Stomach smooth muscle (tissue), 2 donors: ENCODE results near the gene FBXW8.

Source experiments
- H3K27ac ChIP-seq: one replicate; pipeline ENCODE4 v1.7.0; 2013; ENCODE audit warnings: mild to moderate bottlenecking, low read length, inconsistent platforms
- H3K27me3 ChIP-seq, 2 donors: one replicate each; pipeline ENCODE4 v1.7.0; 2013; ENCODE audit warnings: low read length in 2 of 2; ENCODE audit not compliant: insufficient read depth in 2 of 2, control insufficient read depth in 1 of 2
- H3K36me3 ChIP-seq, 2 donors: one replicate each; pipeline ENCODE4 v1.7.0; 2013; ENCODE audit warnings: low read length in 2 of 2; ENCODE audit not compliant: control insufficient read depth in 2 of 2, insufficient read depth in 2 of 2
- H3K4me1 ChIP-seq: one replicate; pipeline ENCODE4 v1.7.0; 2013; ENCODE audit warnings: low read length; ENCODE audit not compliant: control insufficient read depth, insufficient read depth
- H3K4me3 ChIP-seq, 2 donors: one replicate each; pipeline ENCODE4 v1.7.0; 2013; ENCODE audit warnings: low read length in 2 of 2
- H3K9ac ChIP-seq, 2 donors: one replicate each; pipeline ENCODE4 v1.7.0; 2013; ENCODE audit warnings: low read length in 2 of 2, mild to moderate bottlenecking in 1 of 2
- H3K9me3 ChIP-seq, 2 donors: one replicate each; pipeline ENCODE4 v1.7.0; 2013; ENCODE audit warnings: low read length in 2 of 2; ENCODE audit not compliant: control insufficient read depth in 2 of 2
- donor health status: healthy.
- donor health status: Pancreatic carcinoma.

Gene FBXW8

GRCh38 chr12:117025481-117026151, 114.9 kb downstream of the FBXW8 start:
- no peaks in the 10 kb centered on the region for H3K27me3 ChIP-seq
- H3K4me1 ChIP-seq: peaks cover 11% of the 10 kb centered on the region
- no peak overlapping the region for H3K9ac ChIP-seq
- peaks cover 23 to 43% of the 10 kb centered on the region in 2 donors for H3K36me3 ChIP-seq
- no peak overlapping the region for H3K4me3 ChIP-seq
- H3K9me3 ChIP-seq: no peaks in the 10 kb centered on the region
- H3K27ac ChIP-seq: no peak overlapping the region

- H3K4me3 ChIP-seq: no peak overlapping the region
- H3K27me3 ChIP-seq: no peaks in the 10 kb centered on the region
- H3K36me3 ChIP-seq: peaks cover 23 to 40% of the 10 kb centered on the region in 2 donors
- no peaks in the 10 kb centered on the region for H3K9me3 ChIP-seq
- H3K27ac ChIP-seq: no peak overlapping the region
- H3K4me1 ChIP-seq: peaks cover 13% of the 10 kb centered on the region
- H3K9ac ChIP-seq: no peak overlapping the region
Measured at GRCh38 chr12:117026343-117026742, 115.6 kb downstream of the FBXW8 start.

- H3K27me3 ChIP-seq: no peaks in the 10 kb centered on the region
- H3K9ac ChIP-seq: no peak overlapping the region
- H3K36me3 ChIP-seq: peaks cover 23 to 40% of the 10 kb centered on the region in 2 donors
- peaks cover 13% of the 10 kb centered on the region for H3K4me1 ChIP-seq
- no peak overlapping the region for H3K27ac ChIP-seq
- no peak overlapping the region for H3K4me3 ChIP-seq
- no peaks in the 10 kb centered on the region for H3K9me3 ChIP-seq
Measured at GRCh38 chr12:117026921-117027250, 116.1 kb downstream of the FBXW8 start.

GRCh38 chr12:117027251-117028086, 116.7 kb downstream of the FBXW8 start:
- no peaks in the 10 kb centered on the region for H3K27me3 ChIP-seq
- peaks cover 14% of the 10 kb centered on the region for H3K4me1 ChIP-seq
- H3K9me3 ChIP-seq: no peaks in the 10 kb centered on the region
- H3K4me3 ChIP-seq: no peak overlapping the region
- H3K36me3 ChIP-seq: peaks cover 23 to 40% of the 10 kb centered on the region in 2 donors
- no peak overlapping the region for H3K27ac ChIP-seq
- no peak overlapping the region for H3K9ac ChIP-seq

GRCh38 chr12:117028254-117028653, 117.5 kb downstream of the FBXW8 start:
- Histone ChIP-seq H3K9ac (no peak overlapping the region), H3K27me3 (peaks cover 0 to 5% of the 10 kb centered on the region in 2 donors), H3K36me3 (peaks cover 20 to 40% of the 10 kb centered on the region in 2 donors), H3K4me3 (no peak overlapping the region), H3K27ac (no peak overlapping the region), H3K4me1 (peaks cover 22% of the 10 kb centered on the region), H3K9me3 (no peaks in the 10 kb centered on the region)

GRCh38 chr12:117030187-117030900, 119.6 kb downstream of the FBXW8 start:
- Histone ChIP-seq H3K27ac (no peak overlapping the region), H3K4me3 (no peak overlapping the region), H3K9me3 (no peaks in the 10 kb centered on the region), H3K4me1 (peaks cover 25% of the 10 kb centered on the region), H3K36me3 (peaks cover 10 to 27% of the 10 kb centered on the region in 2 donors), H3K9ac (no peak overlapping the region), H3K27me3 (peaks cover 8 to 24% of the 10 kb centered on the region in 2 donors)

GRCh38 chr12:117031843-117032592, 121.3 kb downstream of the FBXW8 start:
- peaks cover 20% of the 10 kb centered on the region for H3K4me1 ChIP-seq
- H3K36me3 ChIP-seq: peaks cover 10 to 20% of the 10 kb centered on the region in 2 donors
- H3K9ac ChIP-seq: no peak overlapping the region

GRCh38 chr12:117032593-117033381, 122.0 kb downstream of the FBXW8 start:
- Histone ChIP-seq H3K27ac (no peak overlapping the region), H3K9me3 (no peaks in the 10 kb centered on the region), H3K4me1 (peaks cover 20% of the 10 kb centered on the region), H3K36me3 (peaks cover 3 to 16% of the 10 kb centered on the region in 2 donors), H3K4me3 (peak overlapping the region; percentile 23 to 60), H3K27me3 (peaks cover 13 to 27% of the 10 kb centered on the region in 2 donors), H3K9ac (no peak overlapping the region)

More at GRCh38 chr12:117031843-117032592, 121.3 kb downstream of the FBXW8 start:
- H3K27ac ChIP-seq: no peak overlapping the region
- H3K9me3 ChIP-seq: no peaks in the 10 kb centered on the region
- no peak overlapping the region for H3K4me3 ChIP-seq
- H3K27me3 ChIP-seq: peaks cover 13 to 26% of the 10 kb centered on the region in 2 donors

- Histone ChIP-seq H3K36me3 (peaks cover 0 to 8% of the 10 kb centered on the region in 2 donors), H3K4me1 (peaks cover 20% of the 10 kb centered on the region), H3K27me3 (peaks cover 15 to 30% of the 10 kb centered on the region in 2 donors), H3K9ac (no peak overlapping the region), H3K9me3 (no peaks in the 10 kb centered on the region), H3K4me3 (peak overlapping the region in 1 of 2 donors; percentile 60), H3K27ac (no peak overlapping the region)
Measured at GRCh38 chr12:117033382-117034221, 122.9 kb downstream of the FBXW8 start.
